Erythroblast (primary cell): ENCODE measurements around the gene UBE2Q2.

ENCODE experiments used
- GATA1 ChIP-seq: IDR thresholded peaks from 2 replicates; pipeline ENCODE4 v1.6.1; 2011; ENCODE audit warnings: low read depth, mild to moderate bottlenecking, control low read depth, low read length, moderate library complexity
- POLR2A ChIP-seq: IDR thresholded peaks from 2 replicates; pipeline ENCODE4 v1.6.1; 2011; ENCODE audit warnings: mild to moderate bottlenecking, low read length

GRCh38 chr15:75891895-75892294 is 48.6 kb downstream of the UBE2Q2 start:
- TF ChIP-seq POLR2A (no peak), GATA1 (no peak)
